Heart left ventricle (tissue), 13 donors: ENCODE data around the gene NXPE2.

ENCODE experiments used
- CTCF ChIP-seq, 12 donors: fragments of 200-600 bp; sonication (generic) in 4 of 12; IDR thresholded peaks; one replicate each; pipeline versions ENCODE4 v1.5.0 to v1.8.0; 2018 to 2022; ENCODE audit warnings: antibody characterized with exemption in 12 of 12, mild to moderate bottlenecking in 5 of 12
- POLR2A ChIP-seq, 2 donors: fragments of 450-650 bp; IDR thresholded peaks; one replicate each; pipeline ENCODE4 v1.6.1; 2017; ENCODE audit warnings: antibody characterized with exemption in 2 of 2, mild to moderate bottlenecking in 2 of 2, moderate library complexity in 2 of 2
- donor health status: ischemic (EF 13 %, LVEDD 7.1; RV severe dilation, severe dysfunction).
- donor health status: DM: no; HTN: yes; CAD: no.
- donor health status: DM: no; HTN: no; CAD: no.
- donor health status: ischemic (EF 25% LVEDD 6.9; RV normal size, moderate dysfunction).
- donor health status: ischemic (EF 25% LVEDD 5.7; RV mildly dilated, moderate dysfunction).
- donor health status: ischemic (EF 35%, LVEDD 5.7; RV mildly dilated, moderate dysfunction).
- donor health status: nonischemic (EF 11% LVEDD 7.7; RV severe dilation, severe dysfunction).
- donor health status: DM: yes; HTN: yes; CAD: no.
- donor health status: PGD.
- donor health status: ischemic (EF 29% LVEDD 5.4; RV normal size, mild dysfunction).
- donor health status: nonischemic (EF 23%, LVEDD 6.1; RV moderate dilation, normal function).

GRCh38 chr11:114684636-114685035 is 6.3 kb downstream of the NXPE2 start:
- no peak for TF ChIP-seq CTCF (IDR thresholded peaks at IDR 0.05)
- no peak for TF ChIP-seq POLR2A (IDR thresholded peaks at IDR 0.05)
